ENCODE data around the gene RASSF8. TPM values are rescaled to one million over a fixed set of nuclear protein-coding genes. Genes with fewer than 3 reads are reported as not detected.

Gene RASSF8
- total RNA-seq, 3 donors from 2014 or later: 42.6 to 52.1 (median 47.5) TPM

GRCh38 chr12:25981597-25981996, 23.1 kb downstream of the RASSF8 start:
- DNase-seq (ENCODE audit: low spot score in 2 of 2): no peak
- intact Hi-C loops (cut with DNase I; ENCODE audit: low total_unique reads): no loop called here
- no peaks in the 10 kb centered on the region for H3K36me3 ChIP-seq
- H3K4me3 ChIP-seq: no peak overlapping the region
- TF ChIP-seq POLR2A (IDR thresholded peaks at IDR 0.05): no peak
- TF ChIP-seq POLR2AphosphoS5 (IDR thresholded peaks at IDR 0.05): no peak
- TF ChIP-seq CTCF (IDR thresholded peaks at IDR 0.05): no peak
- no peak overlapping the region for H3K27ac ChIP-seq
- H3K9me3 ChIP-seq: no peaks in the 10 kb centered on the region
- H3K4me1 ChIP-seq: no peaks in the 10 kb centered on the region
- no peaks in the 10 kb centered on the region for H3K27me3 ChIP-seq

GRCh38 chr12:25982416-25982815, 23.9 kb downstream of the RASSF8 start:
- Histone ChIP-seq H3K36me3 (no peaks in the 10 kb centered on the region), H3K4me3 (no peak overlapping the region), H3K27ac (no peak overlapping the region), H3K9me3 (no peaks in the 10 kb centered on the region), H3K4me1 (no peaks in the 10 kb centered on the region), H3K27me3 (no peaks in the 10 kb centered on the region)
- no peak for TF ChIP-seq CTCF (IDR thresholded peaks at IDR 0.05)
- no peak for TF ChIP-seq POLR2AphosphoS5 (IDR thresholded peaks at IDR 0.05)
- TF ChIP-seq POLR2A (IDR thresholded peaks at IDR 0.05): no peak
- no peak for DNase-seq (ENCODE audit: low spot score in 2 of 2)
- intact Hi-C loops (cut with DNase I; ENCODE audit: low total_unique reads): no loop called here

- H3K9me3 ChIP-seq: no peaks in the 10 kb centered on the region
- H3K27me3 ChIP-seq: no peaks in the 10 kb centered on the region
- intact Hi-C loops (cut with DNase I; ENCODE audit: low total_unique reads): no loop called here
- H3K4me1 ChIP-seq: peaks cover 0 to 4% of the 10 kb centered on the region in 2 donors
- no peak for DNase-seq (ENCODE audit: low spot score in 2 of 2)
- H3K27ac ChIP-seq: no peak overlapping the region
- H3K4me3 ChIP-seq: no peak overlapping the region
- TF ChIP-seq POLR2AphosphoS5 (IDR thresholded peaks at IDR 0.05) (no peak), CTCF (IDR thresholded peaks at IDR 0.05) (no peak), POLR2A (IDR thresholded peaks at IDR 0.05) (no peak)
- no peaks in the 10 kb centered on the region for H3K36me3 ChIP-seq
Observed at GRCh38 chr12:25983625-25984024, 25.1 kb downstream of the RASSF8 start.

GRCh38 chr12:25984759-25985158, 26.3 kb downstream of the RASSF8 start:
- TF ChIP-seq CTCF (IDR thresholded peaks at IDR 0.05): no peak
- no peak for TF ChIP-seq POLR2A (IDR thresholded peaks at IDR 0.05)
- TF ChIP-seq POLR2AphosphoS5 (IDR thresholded peaks at IDR 0.05): no peak
- no peak for DNase-seq (ENCODE audit: low spot score in 2 of 2)
- H3K27me3 ChIP-seq: no peaks in the 10 kb centered on the region
- no peaks in the 10 kb centered on the region for H3K9me3 ChIP-seq
- no peaks in the 10 kb centered on the region for H3K36me3 ChIP-seq
- peaks cover 0 to 4% of the 10 kb centered on the region in 2 donors for H3K4me1 ChIP-seq
- no peak overlapping the region for H3K4me3 ChIP-seq
- no peak overlapping the region for H3K27ac ChIP-seq
- intact Hi-C loops (cut with DNase I; ENCODE audit: low total_unique reads): no loop called here

GRCh38 chr12:25985316-25986175, 27.1 kb downstream of the RASSF8 start:
- DNase-seq (ENCODE audit: low spot score in 2 of 2): no peak
- Histone ChIP-seq H3K27ac (no peak overlapping the region), H3K4me3 (no peak overlapping the region), H3K27me3 (no peaks in the 10 kb centered on the region), H3K9me3 (no peaks in the 10 kb centered on the region), H3K4me1 (peaks cover 0 to 4% of the 10 kb centered on the region in 2 donors), H3K36me3 (no peaks in the 10 kb centered on the region)
- intact Hi-C loops (cut with DNase I; ENCODE audit: low total_unique reads): no loop called here
- TF ChIP-seq POLR2A (IDR thresholded peaks at IDR 0.05) (no peak), POLR2AphosphoS5 (IDR thresholded peaks at IDR 0.05) (no peak), CTCF (IDR thresholded peaks at IDR 0.05) (no peak)
